ENCODE results near the gene NR0B2.

DNA sequence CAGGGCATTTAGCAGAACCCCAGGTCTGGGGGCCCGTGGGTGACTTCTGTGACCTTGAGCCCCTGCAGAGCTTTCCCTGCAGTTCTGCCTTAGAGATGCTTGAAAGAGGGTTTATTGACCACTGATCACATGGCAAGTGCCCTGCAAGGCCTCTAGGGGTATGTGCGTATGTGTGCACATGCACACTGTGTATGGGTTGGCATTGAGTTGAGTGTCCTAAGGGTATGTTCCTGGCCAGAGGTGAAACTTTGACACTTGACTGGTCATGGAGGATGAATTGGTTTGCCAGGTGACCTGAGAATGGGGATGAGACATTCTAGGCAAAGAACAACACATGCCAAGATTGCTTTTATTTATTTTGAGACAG lies 24.9 kb upstream of the NR0B2 start:
- TF ChIP-seq, protein P1, sequence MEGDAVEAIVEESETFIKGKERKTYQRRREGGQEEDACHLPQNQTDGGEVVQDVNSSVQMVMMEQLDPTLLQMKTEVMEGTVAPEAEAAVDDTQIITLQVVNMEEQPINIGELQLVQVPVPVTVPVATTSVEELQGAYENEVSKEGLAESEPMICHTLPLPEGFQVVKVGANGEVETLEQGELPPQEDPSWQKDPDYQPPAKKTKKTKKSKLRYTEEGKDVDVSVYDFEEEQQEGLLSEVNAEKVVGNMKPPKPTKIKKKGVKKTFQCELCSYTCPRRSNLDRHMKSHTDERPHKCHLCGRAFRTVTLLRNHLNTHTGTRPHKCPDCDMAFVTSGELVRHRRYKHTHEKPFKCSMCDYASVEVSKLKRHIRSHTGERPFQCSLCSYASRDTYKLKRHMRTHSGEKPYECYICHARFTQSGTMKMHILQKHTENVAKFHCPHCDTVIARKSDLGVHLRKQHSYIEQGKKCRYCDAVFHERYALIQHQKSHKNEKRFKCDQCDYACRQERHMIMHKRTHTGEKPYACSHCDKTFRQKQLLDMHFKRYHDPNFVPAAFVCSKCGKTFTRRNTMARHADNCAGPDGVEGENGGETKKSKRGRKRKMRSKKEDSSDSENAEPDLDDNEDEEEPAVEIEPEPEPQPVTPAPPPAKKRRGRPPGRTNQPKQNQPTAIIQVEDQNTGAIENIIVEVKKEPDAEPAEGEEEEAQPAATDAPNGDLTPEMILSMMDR (IDR thresholded peaks at IDR 0.05; ENCODE audit: insufficient read depth, low read depth, low read length) = no peak
- no peak for TF ChIP-seq EZH2 (IDR thresholded peaks at IDR 0.05; ENCODE audit: insufficient read depth, low read length)

Measured in astrocyte (in vitro differentiated cells and primary cell).